NT2/D1 (cell line): ENCODE data around the gene RPS6KA3.

Experiments used
- YY1 ChIP-seq: IDR thresholded peaks from 2 replicates; pipeline ENCODE4 v1.6.1; 2011; ENCODE audit not compliant: insufficient read length, insufficient read depth
- ZNF274 ChIP-seq: IDR thresholded peaks from 2 replicates; pipeline ENCODE4 v1.6.1; 2011; ENCODE audit warnings: mild to moderate bottlenecking, low read depth, low read length

DNA sequence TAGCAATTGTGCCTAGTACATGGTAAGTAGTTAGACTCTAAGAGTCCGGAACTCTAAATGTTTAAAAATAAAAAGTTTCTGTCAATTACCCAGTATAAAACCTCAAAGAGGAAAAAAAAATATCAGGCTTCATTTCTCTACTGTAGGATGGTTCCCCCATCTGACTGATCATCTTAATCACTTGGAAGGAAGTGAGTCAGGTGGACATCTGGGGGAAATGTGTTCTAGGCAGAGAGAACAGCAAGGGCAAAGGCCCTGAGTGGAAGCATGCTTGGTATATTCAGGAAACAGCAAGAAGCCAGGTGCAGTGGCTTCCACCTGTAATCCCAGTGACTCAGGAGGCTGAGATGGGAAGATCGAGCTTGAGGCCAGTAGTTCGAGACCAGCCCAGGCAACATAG, 122.2 kb downstream of the RPS6KA3 start:
- no peak for TF ChIP-seq ZNF274
- no peak for TF ChIP-seq YY1
